Colon (tissue), 2 donors: Measurements from ENCODE around the gene MSRB1.

Experiments
- FAIRE-seq: peaks from 2 replicates; lab custom pipeline; 2012; peaks lifted over from hg19 to GRCh38; lab: Jason Lieb, UNC
- donor health status: control.
- donor health status: control.

MSRB1 gene

DNA sequence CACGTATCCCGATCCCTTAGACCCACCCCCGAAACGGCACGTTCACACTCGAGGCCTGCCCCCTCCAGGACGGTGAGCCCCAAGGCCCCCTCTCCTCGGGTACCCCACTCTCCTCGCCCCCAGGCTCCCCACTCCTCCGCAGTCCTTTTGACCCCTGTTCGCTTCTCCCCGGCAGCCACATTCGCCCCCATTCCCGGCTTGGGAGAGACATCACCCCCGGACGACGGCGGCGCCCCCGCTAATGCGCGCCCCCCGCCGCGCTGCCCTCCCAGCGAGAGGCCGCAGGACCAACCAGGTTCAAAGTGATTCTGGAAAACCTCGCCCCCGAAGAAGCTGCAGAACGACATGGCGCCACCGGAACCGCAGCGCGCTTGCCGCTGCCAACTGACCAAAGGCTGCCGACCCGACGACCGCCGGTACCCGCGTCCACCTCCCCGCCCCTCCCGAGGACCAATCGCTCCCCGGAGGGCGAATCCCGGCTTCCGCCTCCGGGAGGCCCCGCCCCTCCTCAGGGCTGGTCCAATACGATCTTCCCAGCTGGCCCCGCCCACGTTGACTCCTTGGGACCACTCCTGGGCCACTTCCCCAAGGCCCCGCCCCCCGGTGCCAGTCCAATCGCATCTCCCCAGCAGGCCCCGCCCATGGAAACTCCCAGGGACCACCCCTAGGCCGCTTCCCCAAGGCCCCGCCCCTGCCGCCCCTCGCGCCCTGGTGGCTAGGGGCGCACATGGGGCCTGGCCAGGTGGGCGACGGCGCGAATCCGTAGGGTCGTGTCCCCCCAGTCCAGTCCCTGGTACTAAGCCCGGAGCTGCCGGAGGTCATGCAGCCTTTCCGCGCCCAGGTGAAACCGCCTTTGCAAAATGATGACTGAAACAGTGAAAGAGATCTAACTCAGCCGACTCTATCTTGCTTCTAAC, at the start of gene MSRB1:
Gene MSRB1, minus strand, starts transcription at position 390 of the 917 bp plus-strand sequence. Its CDS starts 43 bp downstream, at position 347.
- peak; percentile 45 for FAIRE-seq

- no peak for FAIRE-seq
These were observed 49.1 kb upstream of the MSRB1 start for GRCh38 chr16:1991948-1992703.

DNA sequence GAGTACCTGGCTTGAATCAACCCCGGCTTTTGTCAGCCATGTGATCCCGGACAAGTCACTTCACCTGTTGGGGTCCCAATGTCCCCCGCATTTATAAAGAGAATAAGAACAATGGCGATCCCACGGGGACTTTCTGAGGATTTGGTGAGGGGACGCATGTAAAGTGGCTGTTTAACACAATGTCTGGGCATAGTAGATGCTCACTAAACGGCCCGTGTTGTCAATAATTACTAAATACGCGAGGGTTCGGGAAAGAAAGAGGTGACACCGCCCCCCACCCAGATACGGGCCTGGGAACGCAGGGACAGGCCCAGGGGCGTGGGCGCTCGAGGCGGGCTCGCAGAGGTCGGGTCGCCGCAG, 48.6 kb upstream of the MSRB1 start:
- no peak for FAIRE-seq

GRCh38 chr16:1991135-1991551, 48.1 kb upstream of the MSRB1 start:
- no peak for FAIRE-seq

GRCh38 chr16:1990351-1991134, 47.5 kb upstream of the MSRB1 start:
- FAIRE-seq = no peak

DNA sequence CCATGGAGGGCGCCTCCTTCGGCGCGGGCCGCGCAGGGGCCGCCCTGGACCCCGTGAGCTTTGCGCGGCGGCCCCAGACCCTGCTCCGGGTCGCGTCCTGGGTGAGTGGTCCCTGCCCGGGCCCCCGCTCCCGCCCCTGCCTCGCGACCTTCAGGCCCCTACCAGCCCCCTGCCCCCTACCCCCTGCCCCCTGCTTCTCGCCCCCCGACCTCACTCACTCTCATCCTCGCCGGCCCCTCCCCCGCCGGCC, 47.0 kb upstream of the MSRB1 start:
- no peak for FAIRE-seq

- FAIRE-seq = no peak
These were observed 46.5 kb upstream of the MSRB1 start, which contains the start of gene SYNGR3 for GRCh38 chr16:1989209-1990100. Gene SYNGR3, plus strand, starts transcription at chr16:1989970. Its CDS starts 133 bp downstream, at chr16:1990103.

DNA sequence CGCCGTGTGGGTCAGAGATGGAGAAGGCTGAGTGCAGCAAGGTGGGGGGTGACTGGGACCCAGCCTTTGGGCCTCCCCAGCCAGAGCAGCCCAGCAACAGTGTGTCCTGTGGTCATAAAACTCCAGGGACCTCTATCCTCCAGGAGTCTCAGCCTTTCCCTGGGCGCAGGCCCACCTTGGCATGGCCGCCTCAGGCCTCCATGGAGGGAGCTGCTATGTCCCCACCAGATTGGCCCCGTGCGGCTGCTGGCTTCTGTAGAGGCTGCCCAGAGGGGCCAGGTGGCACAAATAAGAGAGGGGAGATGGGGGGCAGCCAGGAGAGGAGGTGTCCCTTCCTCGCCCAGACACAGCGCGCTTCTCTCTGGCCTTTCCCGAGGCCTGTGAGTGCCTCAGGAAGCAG, 44.2 kb upstream of the MSRB1 start:
- FAIRE-seq = no peak

DNA sequence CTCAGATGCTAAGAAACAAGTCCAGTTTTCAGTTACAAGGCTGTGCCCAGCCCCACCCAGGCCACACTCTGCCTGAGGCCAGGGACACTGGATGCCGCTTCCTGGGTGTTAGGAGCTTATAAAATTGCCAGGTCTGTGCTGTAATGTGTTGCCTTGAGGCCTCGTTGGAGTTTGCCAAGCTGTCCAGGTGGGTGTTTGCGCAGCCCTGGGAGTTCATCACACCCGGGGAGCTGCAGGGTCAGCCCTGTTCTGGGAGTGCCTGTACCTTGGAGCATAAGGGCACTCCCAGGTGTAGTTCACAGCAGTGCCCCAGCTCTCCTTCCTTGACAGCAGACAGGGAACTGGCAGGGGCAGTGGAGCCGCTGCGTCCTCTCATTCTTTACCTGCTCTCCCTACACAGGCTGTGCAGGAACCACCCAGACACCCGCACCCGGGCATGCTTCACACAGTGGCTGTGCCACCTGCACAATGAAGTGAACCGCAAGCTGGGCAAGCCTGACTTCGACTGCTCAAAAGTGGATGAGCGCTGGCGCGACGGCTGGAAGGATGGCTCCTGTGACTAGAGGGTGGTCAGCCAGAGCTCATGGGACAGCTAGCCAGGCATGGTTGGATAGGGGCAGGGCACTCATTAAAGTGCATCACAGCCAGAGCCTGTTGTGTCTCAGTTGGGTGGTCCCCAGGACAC, 42.6 kb upstream of the MSRB1 start:
- no peak for FAIRE-seq

DNA sequence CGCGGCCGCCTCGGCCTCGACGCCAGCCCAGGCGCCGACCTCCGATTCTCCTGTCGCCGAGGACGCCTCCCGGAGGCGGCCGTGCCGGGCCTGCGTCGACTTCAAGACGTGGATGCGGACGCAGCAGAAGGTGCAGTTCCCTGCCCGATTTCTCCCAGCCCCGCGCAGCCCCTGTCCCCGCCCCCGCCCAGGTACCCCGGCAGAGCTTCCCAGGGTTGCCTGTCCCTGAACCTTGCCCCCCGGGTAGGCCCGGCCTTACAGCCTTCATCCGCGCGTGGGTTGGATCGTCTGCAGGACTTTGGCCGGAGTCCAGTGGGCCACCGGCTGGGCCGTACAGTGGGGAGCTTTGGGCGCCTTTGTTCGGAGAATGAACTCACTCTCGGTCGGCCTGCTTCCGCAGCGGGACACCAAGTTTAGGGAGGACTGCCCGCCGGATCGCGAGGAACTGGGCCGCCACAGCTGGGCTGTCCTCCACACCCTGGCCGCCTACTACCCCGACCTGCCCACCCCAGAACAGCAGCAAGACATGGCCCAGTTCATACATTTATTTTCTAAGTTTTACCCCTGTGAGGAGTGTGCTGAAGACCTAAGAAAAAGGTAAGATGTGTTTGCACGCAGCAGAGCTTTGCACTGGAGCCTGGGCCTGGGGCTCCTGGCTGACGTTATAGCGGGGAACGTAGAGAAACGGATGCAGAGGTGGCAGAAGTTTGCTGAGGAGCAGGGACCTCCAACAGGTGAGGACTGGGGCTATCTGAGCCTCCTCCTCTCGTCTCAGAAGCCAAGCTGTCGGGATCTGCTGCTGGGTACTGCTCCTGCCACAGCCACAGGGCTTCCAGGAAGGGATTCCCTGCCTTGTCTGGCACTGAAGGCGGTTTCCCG, 41.6 kb upstream of the MSRB1 start:
- no peak for FAIRE-seq

- FAIRE-seq = no peak
These were observed 40.7 kb upstream of the MSRB1 start, which contains the start of gene GFER for GRCh38 chr16:1983544-1984346. Gene GFER, plus strand, starts transcription at chr16:1984193. Its CDS starts 26 bp downstream, at chr16:1984219.

DNA sequence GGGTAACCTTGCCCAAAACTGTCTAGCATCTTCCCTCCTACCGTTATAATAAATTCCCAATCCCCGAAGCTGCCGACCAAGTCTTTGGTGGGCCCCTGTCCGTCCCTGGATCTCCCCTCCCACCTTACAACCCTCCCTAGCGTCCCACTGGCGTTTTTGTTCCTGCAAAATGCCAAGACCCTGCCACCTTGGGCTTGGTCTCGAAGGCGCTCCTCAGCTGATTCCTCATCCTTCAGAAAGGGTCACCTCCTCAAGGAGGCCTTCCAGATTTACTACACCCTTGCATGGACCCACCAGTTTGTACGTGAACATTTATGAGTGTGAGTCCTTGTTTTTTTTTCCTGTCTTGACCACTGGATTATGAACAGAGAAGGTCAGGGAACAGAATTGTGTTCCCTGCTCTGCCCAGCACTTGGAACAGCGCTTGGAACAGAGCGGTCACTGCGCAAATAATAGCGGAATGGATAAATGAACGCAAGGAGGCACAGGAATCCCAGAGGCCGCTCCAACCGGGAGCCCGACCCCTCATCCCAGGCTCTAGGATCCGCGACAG, 40.1 kb upstream of the MSRB1 start:
- no peak for FAIRE-seq

- no peak for FAIRE-seq
These were observed 39.0 kb upstream of the MSRB1 start for GRCh38 chr16:1982013-1982433.

GRCh38 chr16:1981398-1981836, 38.4 kb upstream of the MSRB1 start, which contains the start of gene NOXO1:
Gene NOXO1, minus strand, starts transcription at chr16:1981469. Its CDS starts 290 bp downstream, at chr16:1981179.
- FAIRE-seq = no peak

DNA sequence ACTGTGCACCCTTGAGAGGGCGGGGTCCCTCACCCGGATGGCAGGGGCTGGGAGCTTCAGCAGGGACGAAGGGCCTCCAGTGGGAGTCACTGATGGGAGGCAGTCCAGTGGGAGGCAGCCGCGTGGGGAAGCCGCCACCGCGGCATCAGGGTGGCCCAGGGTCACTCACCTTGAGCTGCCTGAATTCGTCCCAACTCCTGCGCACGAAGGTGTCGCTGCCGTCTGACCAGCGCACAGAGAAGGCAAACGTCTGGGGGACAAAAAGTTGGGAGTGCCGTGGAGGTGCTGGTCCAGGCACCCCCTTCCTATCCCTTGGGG, 37.7 kb upstream of the MSRB1 start:
- no peak for FAIRE-seq

DNA sequence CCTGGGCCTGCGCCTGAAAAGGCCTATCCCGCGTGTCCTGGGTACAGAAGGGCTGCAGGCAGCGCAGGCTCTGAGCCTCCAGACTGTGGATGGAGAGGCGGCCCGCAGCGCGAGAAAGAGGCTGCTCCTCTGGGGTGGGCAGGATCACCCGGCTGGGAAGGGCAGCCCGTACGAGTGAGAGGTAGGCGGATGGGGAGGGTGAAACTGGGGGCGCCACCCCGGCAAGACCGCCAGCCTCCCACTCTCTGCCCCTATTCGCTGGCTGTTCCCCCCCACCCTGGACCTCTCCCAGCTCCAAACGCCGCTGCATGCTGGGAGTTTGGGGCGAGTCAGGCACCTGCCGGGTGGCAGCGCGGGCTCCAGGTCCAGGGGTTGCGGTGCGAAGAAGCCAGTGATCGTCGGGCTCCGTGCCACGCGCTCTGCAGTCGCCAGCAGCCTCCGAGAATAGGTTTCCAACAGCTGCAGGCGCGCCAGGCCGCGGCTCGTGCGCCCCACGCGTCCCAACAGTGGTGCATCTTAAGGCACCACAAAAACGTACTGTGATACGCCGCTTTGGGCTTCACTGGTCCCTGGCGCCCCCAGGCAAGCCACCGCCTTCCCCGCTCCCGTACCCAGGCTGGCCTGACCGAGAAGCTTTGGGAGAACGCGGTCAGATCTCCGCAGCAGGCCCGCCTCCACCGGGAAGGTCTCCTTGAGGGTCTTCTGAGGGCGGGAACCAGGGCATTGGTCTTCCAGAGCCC, 37.2 kb upstream of the MSRB1 start:
- FAIRE-seq = no peak

- FAIRE-seq = no peak
These were observed 36.5 kb upstream of the MSRB1 start for GRCh38 chr16:1979271-1980029.
